OCI-LY7 (cell line): ENCODE results near the gene NME3.

Experiments
- EZH2phosphoT487 ChIP-seq: fragments of 200-600 bp; sonication (generic); IDR thresholded peaks from 2 replicates; pipeline ENCODE4 v1.6.1; 2018; ENCODE audit warnings: low read depth, borderline replicate concordance, mild to moderate bottlenecking, mixed run types, antibody characterized with exemption, low read length, moderate library complexity, mixed read lengths
- TF ChIP-seq, protein P1 (sequence below): fragments of 200-600 bp; sonication (generic); conservative IDR thresholded peaks from 2 replicates; pipeline ENCODE4 v1.5.1; 2014; ENCODE audit warnings: mild to moderate bottlenecking, antibody characterized with exemption, low read length, moderate library complexity, mixed read lengths

DNA sequence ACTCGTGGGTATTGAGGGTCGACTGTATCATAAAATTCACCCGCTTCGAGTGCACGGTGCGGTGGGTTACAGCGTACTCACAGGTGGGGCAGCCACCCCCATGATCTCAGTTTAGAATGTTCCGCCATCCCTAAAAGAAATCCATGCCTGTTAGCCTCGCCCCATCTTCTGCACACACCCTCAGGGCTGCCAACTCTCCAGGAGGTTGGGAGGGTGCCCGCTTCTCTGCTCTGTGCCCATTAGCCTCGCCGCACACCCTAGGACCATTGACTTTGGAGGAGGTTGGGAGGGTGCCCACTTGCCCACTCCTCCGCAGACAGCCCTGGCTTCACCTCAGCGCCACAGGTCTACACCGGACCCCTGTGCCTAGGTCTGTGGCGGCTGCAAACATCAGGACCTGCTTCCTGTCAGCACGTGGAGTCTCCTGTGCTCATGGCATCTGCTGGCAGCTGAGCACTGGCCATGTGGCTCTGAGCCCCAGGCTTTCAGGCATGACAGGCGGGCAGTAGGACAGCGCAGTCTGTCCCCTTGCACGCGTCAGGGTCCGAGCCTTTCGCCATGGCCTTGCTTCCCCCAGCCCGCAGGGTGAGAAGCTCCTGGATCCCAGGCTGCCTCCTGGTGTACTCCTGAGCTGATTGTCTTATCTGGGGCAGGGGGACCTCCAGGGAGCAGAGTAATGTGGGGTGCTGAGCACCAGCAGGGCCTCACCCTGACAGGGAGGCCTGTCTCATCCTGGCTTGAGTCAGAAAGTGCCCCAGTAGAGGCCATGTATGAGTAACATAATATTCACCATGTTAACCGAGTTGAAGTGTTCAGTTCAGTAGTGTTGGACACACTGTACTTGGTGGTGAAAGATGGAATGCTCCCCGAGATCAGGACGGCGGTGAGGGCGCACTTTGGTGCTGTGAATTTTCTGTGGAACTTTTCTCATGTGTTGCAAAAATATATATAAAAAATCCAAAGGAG lies 21.9 kb downstream of the NME3 start:
- TF ChIP-seq, protein P1, sequence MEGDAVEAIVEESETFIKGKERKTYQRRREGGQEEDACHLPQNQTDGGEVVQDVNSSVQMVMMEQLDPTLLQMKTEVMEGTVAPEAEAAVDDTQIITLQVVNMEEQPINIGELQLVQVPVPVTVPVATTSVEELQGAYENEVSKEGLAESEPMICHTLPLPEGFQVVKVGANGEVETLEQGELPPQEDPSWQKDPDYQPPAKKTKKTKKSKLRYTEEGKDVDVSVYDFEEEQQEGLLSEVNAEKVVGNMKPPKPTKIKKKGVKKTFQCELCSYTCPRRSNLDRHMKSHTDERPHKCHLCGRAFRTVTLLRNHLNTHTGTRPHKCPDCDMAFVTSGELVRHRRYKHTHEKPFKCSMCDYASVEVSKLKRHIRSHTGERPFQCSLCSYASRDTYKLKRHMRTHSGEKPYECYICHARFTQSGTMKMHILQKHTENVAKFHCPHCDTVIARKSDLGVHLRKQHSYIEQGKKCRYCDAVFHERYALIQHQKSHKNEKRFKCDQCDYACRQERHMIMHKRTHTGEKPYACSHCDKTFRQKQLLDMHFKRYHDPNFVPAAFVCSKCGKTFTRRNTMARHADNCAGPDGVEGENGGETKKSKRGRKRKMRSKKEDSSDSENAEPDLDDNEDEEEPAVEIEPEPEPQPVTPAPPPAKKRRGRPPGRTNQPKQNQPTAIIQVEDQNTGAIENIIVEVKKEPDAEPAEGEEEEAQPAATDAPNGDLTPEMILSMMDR = no peak
- TF ChIP-seq EZH2phosphoT487 = no peak
